C4-2B (cell line): ENCODE data around the gene GMFB.

Experiments
- CTCF ChIP-seq: fragments of 450-650 bp; conservative IDR thresholded peaks from 2 replicates; pipeline ENCODE4 v1.5.1; 2017; ENCODE audit warnings: mild to moderate bottlenecking
- ZFX ChIP-seq: fragments of 450-650 bp; IDR thresholded peaks from 2 replicates; pipeline ENCODE4 v1.6.1; 2017

DNA sequence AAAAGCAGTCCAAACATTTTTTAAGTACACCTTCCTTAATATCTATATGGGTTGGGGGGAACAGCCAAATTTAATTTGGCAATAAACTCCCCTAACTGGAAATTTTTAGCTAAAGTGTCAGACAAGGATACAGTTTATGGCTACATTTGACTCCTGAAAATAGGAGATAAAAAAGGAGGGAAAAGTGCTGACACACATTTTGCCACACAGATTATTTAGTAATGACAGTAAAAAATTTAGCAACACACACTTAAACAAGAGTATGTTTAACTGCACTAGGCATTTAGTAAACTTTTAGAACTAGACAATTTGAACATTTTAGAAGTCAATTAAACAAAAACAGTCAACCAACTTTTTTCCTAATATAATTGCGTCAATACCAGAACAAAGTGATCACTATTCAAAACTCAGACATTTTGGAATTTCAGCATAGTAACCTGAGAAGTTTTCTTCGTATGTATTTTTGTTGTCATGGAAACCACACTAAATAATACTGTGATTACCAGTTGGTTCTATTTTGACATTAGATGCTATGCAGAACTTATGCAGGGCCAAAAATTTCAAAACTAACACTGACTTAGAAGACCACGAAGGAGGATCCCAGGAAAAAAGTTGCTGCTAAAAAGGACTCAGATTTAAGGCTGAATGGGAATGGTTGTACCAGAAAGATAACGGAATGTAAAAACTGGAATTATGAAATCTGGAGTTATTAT is 13.4 kb downstream of the GMFB start:
- no peak for TF ChIP-seq CTCF
- TF ChIP-seq ZFX, result no peak
